GM20000 (cell line): ENCODE results near the gene MYCT1.

ENCODE experiments used
- DNase-seq: peaks from one replicate; pipeline ENCODE4 v3.0.0; 2012; ENCODE audit warnings: low spot score
- TF ChIP-seq, protein P1 (sequence below): IDR thresholded peaks from 2 replicates; pipeline ENCODE4 v1.5.1; 2012; ENCODE audit warnings: mild to moderate bottlenecking, control low read depth; ENCODE audit errors: extremely low read depth, missing control alignments

MYCT1 gene, protein sequence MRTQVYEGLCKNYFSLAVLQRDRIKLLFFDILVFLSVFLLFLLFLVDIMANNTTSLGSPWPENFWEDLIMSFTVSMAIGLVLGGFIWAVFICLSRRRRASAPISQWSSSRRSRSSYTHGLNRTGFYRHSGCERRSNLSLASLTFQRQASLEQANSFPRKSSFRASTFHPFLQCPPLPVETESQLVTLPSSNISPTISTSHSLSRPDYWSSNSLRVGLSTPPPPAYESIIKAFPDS

GRCh38 chr6:152697634-152698033 is at the start of gene MYCT1:
MYCT1 (plus strand) TSS chr6:152697897; CDS start chr6:152697903, 6 bp downstream.
- TF ChIP-seq, protein P1, sequence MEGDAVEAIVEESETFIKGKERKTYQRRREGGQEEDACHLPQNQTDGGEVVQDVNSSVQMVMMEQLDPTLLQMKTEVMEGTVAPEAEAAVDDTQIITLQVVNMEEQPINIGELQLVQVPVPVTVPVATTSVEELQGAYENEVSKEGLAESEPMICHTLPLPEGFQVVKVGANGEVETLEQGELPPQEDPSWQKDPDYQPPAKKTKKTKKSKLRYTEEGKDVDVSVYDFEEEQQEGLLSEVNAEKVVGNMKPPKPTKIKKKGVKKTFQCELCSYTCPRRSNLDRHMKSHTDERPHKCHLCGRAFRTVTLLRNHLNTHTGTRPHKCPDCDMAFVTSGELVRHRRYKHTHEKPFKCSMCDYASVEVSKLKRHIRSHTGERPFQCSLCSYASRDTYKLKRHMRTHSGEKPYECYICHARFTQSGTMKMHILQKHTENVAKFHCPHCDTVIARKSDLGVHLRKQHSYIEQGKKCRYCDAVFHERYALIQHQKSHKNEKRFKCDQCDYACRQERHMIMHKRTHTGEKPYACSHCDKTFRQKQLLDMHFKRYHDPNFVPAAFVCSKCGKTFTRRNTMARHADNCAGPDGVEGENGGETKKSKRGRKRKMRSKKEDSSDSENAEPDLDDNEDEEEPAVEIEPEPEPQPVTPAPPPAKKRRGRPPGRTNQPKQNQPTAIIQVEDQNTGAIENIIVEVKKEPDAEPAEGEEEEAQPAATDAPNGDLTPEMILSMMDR = no peak
- DNase-seq = no peak

DNA sequence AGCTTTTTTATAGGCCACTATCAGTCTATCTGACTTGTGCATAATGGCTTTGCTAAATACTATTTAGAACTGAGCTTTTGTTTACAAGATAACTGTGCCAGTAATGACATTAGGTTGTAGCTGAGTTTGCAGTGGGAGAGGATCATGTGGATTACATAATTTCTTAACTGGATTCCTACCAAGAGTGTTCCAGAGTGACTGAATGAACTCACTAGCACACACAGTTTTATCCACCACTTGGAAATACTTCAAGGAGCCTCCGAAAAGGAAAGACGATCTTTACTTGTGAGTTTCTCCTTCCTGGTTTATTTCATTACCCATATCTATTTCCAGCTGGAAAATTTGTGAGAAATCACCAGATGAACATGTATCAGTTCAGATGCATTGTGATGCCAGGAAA is 49.6 kb upstream of the MYCT1 start:
- no peak for DNase-seq
- TF ChIP-seq, protein P1 = no peak

DNA sequence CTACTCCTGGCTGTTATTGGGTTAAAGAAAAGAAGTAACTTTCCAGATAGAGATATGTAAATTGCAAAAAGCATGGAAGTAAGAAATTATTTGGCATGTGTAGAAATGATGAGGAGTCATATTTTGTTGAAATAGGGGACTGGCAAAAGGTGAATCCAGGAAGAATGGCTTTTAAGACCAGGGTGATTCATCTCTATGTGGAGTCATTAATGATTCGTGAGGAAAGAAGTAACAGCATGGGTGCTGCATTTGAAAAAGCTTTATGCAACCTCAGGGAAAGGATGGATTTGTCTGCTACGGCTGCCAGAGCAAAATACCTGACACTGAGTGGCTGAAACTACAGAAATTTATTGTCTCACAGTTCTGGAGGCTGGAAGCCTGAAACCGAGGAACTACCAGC is 45.7 kb upstream of the MYCT1 start:
- no peak for DNase-seq
- TF ChIP-seq, protein P1 = no peak

- TF ChIP-seq, protein P1 = no peak
- DNase-seq = no peak
Observed at GRCh38 chr6:152661776-152662175, 35.9 kb upstream of the MYCT1 start.

DNA sequence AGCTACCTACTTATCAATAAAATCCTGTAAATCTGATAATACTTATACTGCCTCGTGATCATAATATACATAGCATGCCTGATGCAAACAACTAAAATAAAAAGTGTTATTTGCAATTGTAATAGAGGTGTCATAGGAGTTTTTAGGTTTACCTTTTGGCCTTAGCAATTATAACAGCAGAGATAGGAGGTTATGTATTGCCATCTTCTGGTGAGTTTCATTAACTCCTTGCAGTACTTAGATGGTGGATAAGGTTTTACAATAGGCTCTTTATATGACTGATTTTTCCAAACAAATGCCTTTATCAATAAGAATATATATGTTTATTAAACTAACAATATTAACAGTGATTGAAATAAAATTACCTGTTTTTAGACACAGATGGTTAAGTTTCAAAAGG is 27.8 kb upstream of the MYCT1 start:
- DNase-seq = no peak

GRCh38 chr6:152671171-152671570 is 26.5 kb upstream of the MYCT1 start:
- DNase-seq = no peak
- TF ChIP-seq, protein P1 = no peak

More for the DNA sequence above, 27.8 kb upstream of the MYCT1 start:
- TF ChIP-seq, protein P1 = no peak

GRCh38 chr6:152673236-152673635 is 24.5 kb upstream of the MYCT1 start:
- TF ChIP-seq, protein P1 = no peak
- DNase-seq = no peak
